Ovary (tissue), 9 donors: Measurements from ENCODE around the gene GLB1L2. TPM values are rescaled to one million over a fixed set of nuclear protein-coding genes. Genes with fewer than 3 reads are reported as not detected.
A peak's percentile ranks its signal among the peaks of the same experiment; 100 is the strongest.

Source experiments
- DNase-seq, 5 donors: peaks; one replicate each; pipeline ENCODE4 v3.0.0-alpha.2; 2019 to 2020
- H3K27ac ChIP-seq, 2 donors: fragments of 200-600 bp; one replicate each; pipeline versions ENCODE4 v1.5.1 to v1.8.0; 2019 to 2022
- H3K27me3 ChIP-seq: fragments of 200-600 bp; one replicate; pipeline ENCODE4 v1.8.0; 2022
- H3K36me3 ChIP-seq: fragments of 200-600 bp; sonication (generic); one replicate; pipeline ENCODE4 v1.5.1; 2019
- H3K4me1 ChIP-seq: one replicate; pipeline ENCODE4 v1.8.1; 2013; ENCODE audit warnings: mild to moderate bottlenecking, moderate library complexity; ENCODE audit not compliant: insufficient read depth
- H3K4me3 ChIP-seq: fragments of 200-600 bp; sonication (generic); one replicate; pipeline ENCODE4 v1.5.1; 2017
- H3K9me3 ChIP-seq, 2 donors: fragments of 200-600 bp in 1 of 2; sonication (generic) in 1 of 2; one replicate each; pipeline versions ENCODE4 v1.5.1 to v1.8.1; 2013 to 2019; ENCODE audit warnings: mild to moderate bottlenecking in 1 of 2, moderate library complexity in 1 of 2
- CTCF ChIP-seq, 3 donors: fragments of 450-650 bp in 2 of 3; fragments of 200-600 bp in 1 of 3; IDR thresholded peaks; one replicate each; pipeline versions ENCODE4 v1.5.1 to v1.8.0; 2016 to 2022; ENCODE audit warnings: antibody characterized with exemption in 3 of 3, mild to moderate bottlenecking in 1 of 3
- EP300 ChIP-seq: sonication (generic); formaldehyde crosslinking; IDR thresholded peaks from one replicate; pipeline ENCODE4 v1.6.1; 2017; ENCODE audit warnings: antibody characterized with exemption
- POLR2A ChIP-seq: fragments of 450-650 bp; IDR thresholded peaks from one replicate; pipeline ENCODE4 v1.6.1; 2017; ENCODE audit warnings: antibody characterized with exemption, mild to moderate bottlenecking, moderate library complexity
- WGBS, 3 donors: extraction: QIAGEN DNeasy Blood & Tissue Kit in 1 of 3; methylation state at CpG; one replicate each; pipeline versions ENCODE4 v1.1.5 to v1.1.7; 2013 to 2017; 5-methylcytosine and 5-hydroxymethylcytosine counted together
- intact Hi-C, 4 donors: fragments of 100-400 bp; cut with DNase I; formaldehyde crosslinking; loops; one replicate each; pipeline versions ENCODE4 v1.11.0 to v1.15.1; 2022 to 2023
- polyA plus RNA-seq, 2 donors: library from polyadenylated mRNA; stranded (reverse); fragments of 200-250 nt in 1 of 2; fragments of 350-450 nt in 1 of 2; fragmentation: Illumina TruSeq in 1 of 2; extraction: RNeasy Lipid Tissue Mini Kit (QIAGEN cat#74804) in 1 of 2; gene quantifications; one replicate each; pipeline ENCODE4 v1.2.3, GENCODE V29; 2013 to 2014
- total RNA-seq, 7 donors: library from RNA; depleted of rRNA in 2 of 7; stranded (reverse); fragments of >200 nt in 2 of 7; fragmentation: NEBNext Ultra II Directional in 3 of 7; extraction: Animal tissue kit (Norgen Biotek cat#: 25700) in 3 of 7; gene quantifications; one replicate each; pipeline versions ENCODE4 v1.1.0 to v1.2.4, GENCODE V29; 2016 to 2023
- donor health status: DM: no; HTN: no; CAD: no; lungs with moderate emphysema.
- donor health status: DM: no; HTN: no; CAD: no.
- donor health status: Bipolar disorder and iron deficiency.
- donor health status: DM: yes; HTN: yes; CAD: no.
- donor health status: DM: no; HTN: no; CAD: no.
- donor health status: DM: yes; HTN: yes; CAD: no.

Gene GLB1L2
- total and polyA plus RNA-seq, 9 donors, result 9.8 to 24.6 (median 15.6) TPM

DNA sequence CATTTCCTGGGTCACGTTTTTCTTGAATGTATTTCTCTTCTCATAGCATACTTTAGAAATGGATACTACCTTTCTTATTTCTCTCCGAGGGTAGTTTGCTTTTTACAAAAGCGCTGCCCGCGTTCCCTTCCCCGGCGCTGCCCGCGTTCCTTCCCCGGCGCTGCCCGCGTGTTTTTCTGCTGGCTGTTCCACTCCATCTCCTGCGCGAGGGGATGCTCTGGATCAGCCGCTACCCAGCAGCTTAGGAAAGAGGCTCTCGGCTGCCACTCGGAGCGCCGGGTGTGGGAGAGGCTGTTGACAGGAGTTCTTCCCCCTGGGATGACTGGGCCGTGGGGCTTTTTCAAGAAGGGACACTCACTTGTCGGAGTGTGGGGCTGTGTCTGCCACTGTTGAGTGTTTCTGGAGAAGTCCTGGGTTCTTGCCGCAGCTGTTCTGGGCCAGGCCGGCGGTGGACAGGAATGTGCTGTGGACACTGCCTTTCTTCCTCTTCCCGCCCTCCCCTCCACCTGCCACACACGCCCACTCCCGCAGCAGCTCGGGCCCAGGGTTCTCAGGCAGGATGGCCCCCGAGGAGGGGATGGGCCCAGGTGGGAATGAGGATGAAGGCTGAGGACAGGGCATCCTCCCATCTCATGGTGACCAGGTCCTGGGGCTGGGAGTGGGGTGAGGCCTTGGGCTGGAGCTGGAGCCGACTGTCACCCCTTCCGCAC is 30.6 kb downstream of the GLB1L2 start:
- intact Hi-C loops, result no loop called here
- Histone ChIP-seq H3K27me3 (no peaks in the 10 kb centered on the region), H3K9me3 (no peaks in the 10 kb centered on the region), H3K4me1 (no peaks in the 10 kb centered on the region), H3K4me3 (no peak overlapping the region), H3K27ac (no peak overlapping the region), H3K36me3 (no peaks in the 10 kb centered on the region)
- WGBS, 3 donors, result 89 to 92% (median 91%) methylated on average over 32 of the region's 32 CpGs
- peak in 1 of 5 donors; percentile 29 for DNase-seq
- TF ChIP-seq EP300 (no peak), CTCF (IDR thresholded peaks at IDR 0.05) (no peak), POLR2A (no peak)

DNA sequence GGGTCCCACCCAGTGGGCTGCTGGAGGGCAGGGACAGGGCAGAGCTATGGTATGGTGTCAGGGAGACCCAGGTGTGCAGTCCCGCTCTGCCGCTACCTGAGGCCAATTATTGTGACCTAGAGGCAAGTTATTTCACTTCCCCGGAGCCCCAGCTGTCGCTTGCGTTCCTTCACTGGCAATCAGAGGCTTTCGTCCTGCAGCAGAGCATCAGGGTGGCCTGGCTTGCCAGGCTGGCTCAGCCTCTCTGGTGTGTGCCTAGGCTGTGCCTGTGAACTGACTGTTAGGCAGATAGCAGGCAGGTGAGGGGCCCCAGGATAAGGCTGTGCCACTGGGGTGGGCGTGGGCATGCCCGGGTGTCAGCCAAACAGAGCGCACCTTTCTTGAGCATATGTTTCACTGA is 31.4 kb downstream of the GLB1L2 start:
- Histone ChIP-seq H3K4me3 (no peak overlapping the region), H3K4me1 (no peaks in the 10 kb centered on the region), H3K27ac (no peak overlapping the region), H3K36me3 (no peaks in the 10 kb centered on the region), H3K9me3 (no peaks in the 10 kb centered on the region), H3K27me3 (no peaks in the 10 kb centered on the region)
- no peak for TF ChIP-seq EP300
- intact Hi-C loops, result no loop called here
- DNase-seq, result peak in 1 of 5 donors; percentile 15
- WGBS, 3 donors, result 94 to 97% (median 97%) methylated on average over 9 of the region's 9 CpGs

- H3K4me1 ChIP-seq, result no peaks in the 10 kb centered on the region
- H3K27ac ChIP-seq, result no peak overlapping the region
- WGBS, 3 donors, result 89 to 90% (median 89%) methylated on average over 7 of the region's 7 CpGs
- H3K4me3 ChIP-seq, result no peak overlapping the region
- TF ChIP-seq CTCF (IDR thresholded peaks at IDR 0.05), result no peak
- TF ChIP-seq EP300, result no peak
- TF ChIP-seq POLR2A, result no peak
- DNase-seq, result peak in 1 of 5 donors; percentile 10
- H3K36me3 ChIP-seq, result no peaks in the 10 kb centered on the region
- no peaks in the 10 kb centered on the region for H3K9me3 ChIP-seq
- H3K27me3 ChIP-seq, result no peaks in the 10 kb centered on the region
- intact Hi-C loops, result no loop called here
These were observed 31.8 kb downstream of the GLB1L2 start for GRCh38 chr11:134363592-134363991.

DNA sequence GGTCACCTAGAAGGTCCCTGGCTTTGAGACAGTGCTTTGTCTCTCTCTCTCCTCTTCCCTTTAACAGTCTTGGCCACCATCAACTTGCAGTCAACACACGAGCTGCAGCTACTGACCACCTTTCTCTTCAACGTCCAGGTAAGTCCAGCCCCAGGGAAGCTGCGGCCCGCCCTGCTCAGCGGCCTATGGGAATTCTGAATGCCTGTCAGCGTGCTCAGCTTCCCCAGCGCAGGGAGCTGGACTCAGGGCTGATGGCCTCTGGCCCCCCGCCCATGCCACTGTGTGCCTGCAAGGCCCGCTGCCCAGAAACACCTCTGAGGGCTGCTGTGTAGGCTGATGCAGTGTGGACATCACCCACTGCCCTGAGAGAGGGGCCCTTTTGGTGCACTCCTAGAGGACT is 32.5 kb downstream of the GLB1L2 start:
- peak in 1 of 5 donors; percentile 15 for DNase-seq
- intact Hi-C loops, result no loop called here
- WGBS, 3 donors, result 86 to 96% (median 89%) methylated on average over 9 of the region's 9 CpGs
- H3K4me3 ChIP-seq, result no peak overlapping the region
- H3K36me3 ChIP-seq, result no peaks in the 10 kb centered on the region
- H3K4me1 ChIP-seq, result no peaks in the 10 kb centered on the region
- no peak overlapping the region for H3K27ac ChIP-seq
- H3K9me3 ChIP-seq, result no peaks in the 10 kb centered on the region
- TF ChIP-seq POLR2A (no peak), CTCF (IDR thresholded peaks at IDR 0.05) (no peak), EP300 (no peak)
- no peaks in the 10 kb centered on the region for H3K27me3 ChIP-seq
